Liver (tissue), 9 donors: ENCODE measurements around the gene PMM1. TPM values are rescaled to one million over a fixed set of nuclear protein-coding genes. Genes with fewer than 3 reads are reported as not detected.
"Not testable (repeated sequence)": the region's sequence is repeated elsewhere in the genome, so short reads cannot be mapped to it uniquely, and the experiment has no call there.

ENCODE experiments used
- DNase-seq: peaks from one replicate; pipeline ENCODE4 v3.0.0-alpha.2; 2017; ENCODE audit warnings: low spot score
- H3K27ac ChIP-seq, 2 donors: one replicate each; pipeline ENCODE4 v1.7.0; 2013; ENCODE audit warnings: inconsistent platforms in 2 of 2, low read length in 2 of 2, control low read depth in 1 of 2, low read depth in 1 of 2, mild to moderate bottlenecking in 1 of 2
- H3K27me3 ChIP-seq, 4 donors: one replicate each; pipeline versions ENCODE4 v1.6.1 to v1.7.0; 2013; ENCODE audit warnings: low read length in 3 of 4, inconsistent platforms in 1 of 4, mild to moderate bottlenecking in 1 of 4, moderate library complexity in 1 of 4; ENCODE audit not compliant: control insufficient read depth in 4 of 4, insufficient read depth in 4 of 4
- H3K36me3 ChIP-seq, 4 donors: one replicate each; pipeline versions ENCODE4 v1.6.1 to v1.7.0; 2013; ENCODE audit warnings: low read length in 3 of 4, mild to moderate bottlenecking in 3 of 4, low read depth in 1 of 4, moderate library complexity in 1 of 4; ENCODE audit not compliant: control insufficient read depth in 4 of 4, insufficient read depth in 3 of 4
- H3K4me1 ChIP-seq, 4 donors: one replicate each; pipeline versions ENCODE4 v1.6.1 to v1.7.0; 2013; ENCODE audit warnings: low read length in 3 of 4, mild to moderate bottlenecking in 3 of 4, moderate library complexity in 1 of 4; ENCODE audit not compliant: control insufficient read depth in 4 of 4, insufficient read depth in 4 of 4
- H3K4me3 ChIP-seq, 3 donors: one replicate each; pipeline versions ENCODE4 v1.6.1 to v1.7.0; 2013; ENCODE audit warnings: low read length in 3 of 3, control low read depth in 1 of 3, low read depth in 1 of 3, mild to moderate bottlenecking in 1 of 3
- H3K9ac ChIP-seq, 2 donors: one replicate each; pipeline ENCODE4 v1.7.0; 2013; ENCODE audit warnings: low read length in 2 of 2, mild to moderate bottlenecking in 2 of 2, moderate library complexity in 2 of 2, control low read depth in 1 of 2, low read depth in 1 of 2
- H3K9me3 ChIP-seq, 4 donors: one replicate each; pipeline versions ENCODE4 v1.6.1 to v1.7.0; 2013; ENCODE audit warnings: low read length in 3 of 4; ENCODE audit not compliant: control insufficient read depth in 4 of 4
- EGR1 ChIP-seq, 2 donors: IDR thresholded peaks; 2 replicates each; pipeline ENCODE4 v1.6.1; 2016 to 2018; ENCODE audit warnings: antibody characterized with exemption in 2 of 2, low read depth in 2 of 2
- FOXA1 ChIP-seq: IDR thresholded peaks from 2 replicates; pipeline ENCODE4 v1.6.1; 2016; ENCODE audit warnings: antibody characterized with exemption
- FOXA2 ChIP-seq: IDR thresholded peaks from 2 replicates; pipeline ENCODE4 v1.6.1; 2016; ENCODE audit warnings: antibody characterized with exemption
- GABPA ChIP-seq, 2 donors: IDR thresholded peaks in 1 of 2; conservative IDR thresholded peaks in 1 of 2; 2 replicates each; pipeline ENCODE4 v1.6.1; 2016; ENCODE audit warnings: antibody characterized with exemption in 2 of 2, mild to moderate bottlenecking in 1 of 2, moderate library complexity in 1 of 2
- HNF4A ChIP-seq, 2 donors: conservative IDR thresholded peaks; 2 replicates each; pipeline ENCODE4 v1.6.1; 2016; ENCODE audit warnings: antibody characterized with exemption in 2 of 2, mild to moderate bottlenecking in 2 of 2
- HNF4G ChIP-seq: IDR thresholded peaks from 2 replicates; pipeline ENCODE4 v1.6.1; 2016; ENCODE audit warnings: antibody characterized with exemption
- MAX ChIP-seq: IDR thresholded peaks from 2 replicates; pipeline ENCODE4 v1.6.1; 2016; ENCODE audit warnings: antibody characterized with exemption
- NR2F2 ChIP-seq: IDR thresholded peaks from 2 replicates; pipeline ENCODE4 v1.6.1; 2016; ENCODE audit warnings: antibody characterized with exemption
- RAD21 ChIP-seq, 2 donors: IDR thresholded peaks; 2 replicates each; pipeline ENCODE4 v1.6.1; 2016; ENCODE audit warnings: antibody characterized with exemption in 2 of 2, mild to moderate bottlenecking in 2 of 2
- RXRA ChIP-seq, 2 donors: IDR thresholded peaks; 2 replicates each; pipeline ENCODE4 v1.6.1; 2017 to 2018; ENCODE audit warnings: antibody characterized with exemption in 2 of 2, mild to moderate bottlenecking in 1 of 2
- SP1 ChIP-seq: IDR thresholded peaks from 2 replicates; pipeline ENCODE4 v1.6.1; 2018; ENCODE audit warnings: antibody characterized with exemption, mild to moderate bottlenecking
- TAF1 ChIP-seq: conservative IDR thresholded peaks from 2 replicates; pipeline ENCODE4 v1.6.1; 2016; ENCODE audit warnings: antibody characterized with exemption, mild to moderate bottlenecking
- ZBTB33 ChIP-seq: IDR thresholded peaks from 2 replicates; pipeline ENCODE4 v1.6.1; 2016; ENCODE audit warnings: antibody characterized with exemption
- WGBS: extraction: QIAGEN DNeasy Blood & Tissue Kit; methylation state at CpG from one replicate; pipeline ENCODE4 v1.1.7; 2013; 5-methylcytosine and 5-hydroxymethylcytosine counted together
- polyA plus RNA-seq, 2 donors: library from polyadenylated mRNA; stranded (reverse) in 1 of 2; unstranded in 1 of 2; fragments of 200-250 nt in 1 of 2; fragments of >200 nt in 1 of 2; fragmentation: Nextera tagmentation in 1 of 2; extraction: Ambion mirVana in 1 of 2; gene quantifications; one replicate each; pipeline versions ENCODE4 v1.2.1 to v1.2.3, GENCODE V29; 2013 to 2015
- total RNA-seq, 2 donors: library from RNA; depleted of rRNA; stranded (reverse); fragments of >200 nt; gene quantifications; one replicate each; pipeline ENCODE4 v1.2.3, GENCODE V29; 2014
- TF ChIP-seq, protein P1 (sequence below): IDR thresholded peaks from 2 replicates; pipeline ENCODE4 v1.6.1; 2016; ENCODE audit warnings: antibody characterized with exemption, mild to moderate bottlenecking
- TF ChIP-seq, protein P2 (sequence below): fragments of 150-350 bp; IDR thresholded peaks from 2 replicates; pipeline ENCODE4 v1.5.1; 2017; ENCODE audit warnings: improper control_type of control experiment, low read depth, low read length; ENCODE audit not compliant: missing input control
- donor health status: healthy.
- donor health status: healthy.
- donor health status: healthy.
- donor health status: healthy.
- donor health status: healthy.

The PMM1 gene
- total and polyA plus RNA-seq, 4 donors, result 24.9 to 50.2 (median 32.6) TPM

DNA sequence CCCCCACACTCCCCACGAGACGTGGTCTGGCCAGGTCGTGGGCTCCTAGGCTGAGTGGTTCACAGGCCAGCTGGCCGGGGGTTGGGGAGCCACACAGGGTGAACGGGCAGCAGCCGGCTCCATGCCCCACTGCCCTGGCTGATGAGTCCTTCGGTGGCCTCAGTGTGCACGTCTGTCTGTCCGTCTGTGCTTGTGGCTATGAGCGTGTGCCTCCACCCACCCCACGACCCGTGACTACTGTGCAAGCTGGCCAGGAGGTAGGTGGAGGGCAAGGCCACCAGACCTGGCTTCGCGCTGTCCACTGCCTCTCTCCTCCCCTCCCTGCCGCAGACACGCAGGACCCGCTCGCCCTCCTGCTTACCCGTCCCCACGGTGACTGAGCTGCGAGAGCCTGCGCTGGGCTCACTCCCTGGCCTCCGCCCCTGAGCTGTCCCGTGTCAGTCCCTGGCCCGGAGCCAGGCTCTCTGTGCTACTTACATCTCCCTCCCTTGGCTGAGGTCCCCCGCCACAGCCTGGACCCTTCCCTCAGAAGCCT lies 14.7 kb downstream of the PMM1 start:
- Histone ChIP-seq H3K27ac (no peak overlapping the region), H3K9ac (no peak overlapping the region), H3K4me3 (no peak overlapping the region), H3K27me3 (no peaks in the 10 kb centered on the region), H3K36me3 (peaks cover 6 to 14% (median 12%) of the 10 kb centered on the region in 4 donors), H3K4me1 (no peaks in the 10 kb centered on the region), H3K9me3 (no peaks in the 10 kb centered on the region)
- no peak for TF ChIP-seq MAX
- no peak for TF ChIP-seq ZBTB33
- TF ChIP-seq RXRA (IDR thresholded peaks at IDR 0.05), result no peak
- WGBS, result 83% methylated on average over 26 of the region's 26 CpGs
- no peak for DNase-seq

DNA sequence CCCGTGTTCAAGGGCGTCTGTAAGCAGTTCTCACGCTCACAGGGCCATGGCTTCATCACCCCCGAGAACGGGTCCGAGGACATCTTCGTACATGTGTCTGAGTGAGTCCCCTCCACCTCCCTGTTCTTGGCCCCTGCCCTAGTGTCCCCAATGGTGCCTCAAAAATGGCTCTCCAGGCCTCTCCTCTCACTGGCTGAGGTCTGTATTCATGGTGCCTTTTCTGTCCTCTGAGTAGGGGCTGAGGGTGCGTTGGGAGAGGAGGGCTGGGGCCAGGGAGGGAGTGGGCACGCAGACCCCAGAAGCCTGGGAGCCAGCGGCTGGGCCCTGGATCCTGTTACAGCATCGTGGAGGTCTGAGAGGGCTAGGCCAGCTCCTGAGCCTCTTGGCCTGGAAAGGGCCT lies 16.0 kb downstream of the PMM1 start:
- H3K9me3 ChIP-seq, result no peaks in the 10 kb centered on the region
- TF ChIP-seq, protein P1, sequence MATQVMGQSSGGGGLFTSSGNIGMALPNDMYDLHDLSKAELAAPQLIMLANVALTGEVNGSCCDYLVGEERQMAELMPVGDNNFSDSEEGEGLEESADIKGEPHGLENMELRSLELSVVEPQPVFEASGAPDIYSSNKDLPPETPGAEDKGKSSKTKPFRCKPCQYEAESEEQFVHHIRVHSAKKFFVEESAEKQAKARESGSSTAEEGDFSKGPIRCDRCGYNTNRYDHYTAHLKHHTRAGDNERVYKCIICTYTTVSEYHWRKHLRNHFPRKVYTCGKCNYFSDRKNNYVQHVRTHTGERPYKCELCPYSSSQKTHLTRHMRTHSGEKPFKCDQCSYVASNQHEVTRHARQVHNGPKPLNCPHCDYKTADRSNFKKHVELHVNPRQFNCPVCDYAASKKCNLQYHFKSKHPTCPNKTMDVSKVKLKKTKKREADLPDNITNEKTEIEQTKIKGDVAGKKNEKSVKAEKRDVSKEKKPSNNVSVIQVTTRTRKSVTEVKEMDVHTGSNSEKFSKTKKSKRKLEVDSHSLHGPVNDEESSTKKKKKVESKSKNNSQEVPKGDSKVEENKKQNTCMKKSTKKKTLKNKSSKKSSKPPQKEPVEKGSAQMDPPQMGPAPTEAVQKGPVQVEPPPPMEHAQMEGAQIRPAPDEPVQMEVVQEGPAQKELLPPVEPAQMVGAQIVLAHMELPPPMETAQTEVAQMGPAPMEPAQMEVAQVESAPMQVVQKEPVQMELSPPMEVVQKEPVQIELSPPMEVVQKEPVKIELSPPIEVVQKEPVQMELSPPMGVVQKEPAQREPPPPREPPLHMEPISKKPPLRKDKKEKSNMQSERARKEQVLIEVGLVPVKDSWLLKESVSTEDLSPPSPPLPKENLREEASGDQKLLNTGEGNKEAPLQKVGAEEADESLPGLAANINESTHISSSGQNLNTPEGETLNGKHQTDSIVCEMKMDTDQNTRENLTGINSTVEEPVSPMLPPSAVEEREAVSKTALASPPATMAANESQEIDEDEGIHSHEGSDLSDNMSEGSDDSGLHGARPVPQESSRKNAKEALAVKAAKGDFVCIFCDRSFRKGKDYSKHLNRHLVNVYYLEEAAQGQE, result no peak
- no peak for TF ChIP-seq MAX
- no peak for TF ChIP-seq SP1
- TF ChIP-seq, protein P2, sequence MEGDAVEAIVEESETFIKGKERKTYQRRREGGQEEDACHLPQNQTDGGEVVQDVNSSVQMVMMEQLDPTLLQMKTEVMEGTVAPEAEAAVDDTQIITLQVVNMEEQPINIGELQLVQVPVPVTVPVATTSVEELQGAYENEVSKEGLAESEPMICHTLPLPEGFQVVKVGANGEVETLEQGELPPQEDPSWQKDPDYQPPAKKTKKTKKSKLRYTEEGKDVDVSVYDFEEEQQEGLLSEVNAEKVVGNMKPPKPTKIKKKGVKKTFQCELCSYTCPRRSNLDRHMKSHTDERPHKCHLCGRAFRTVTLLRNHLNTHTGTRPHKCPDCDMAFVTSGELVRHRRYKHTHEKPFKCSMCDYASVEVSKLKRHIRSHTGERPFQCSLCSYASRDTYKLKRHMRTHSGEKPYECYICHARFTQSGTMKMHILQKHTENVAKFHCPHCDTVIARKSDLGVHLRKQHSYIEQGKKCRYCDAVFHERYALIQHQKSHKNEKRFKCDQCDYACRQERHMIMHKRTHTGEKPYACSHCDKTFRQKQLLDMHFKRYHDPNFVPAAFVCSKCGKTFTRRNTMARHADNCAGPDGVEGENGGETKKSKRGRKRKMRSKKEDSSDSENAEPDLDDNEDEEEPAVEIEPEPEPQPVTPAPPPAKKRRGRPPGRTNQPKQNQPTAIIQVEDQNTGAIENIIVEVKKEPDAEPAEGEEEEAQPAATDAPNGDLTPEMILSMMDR, result no peak
- no peak for TF ChIP-seq FOXA2
- TF ChIP-seq EGR1 (IDR thresholded peaks at IDR 0.05; ENCODE audit: low read depth in 2 of 2), result no peak
- TF ChIP-seq FOXA1, result no peak
- TF ChIP-seq GABPA (IDR thresholded peaks at IDR 0.05 in 1 of 2, conservative IDR thresholded peaks at IDR 0.05 in 1 of 2), result no peak
- TF ChIP-seq RXRA (IDR thresholded peaks at IDR 0.05), result no peak
- no peak for TF ChIP-seq NR2F2
- TF ChIP-seq TAF1, result no peak
- TF ChIP-seq RAD21 (IDR thresholded peaks at IDR 0.05), result no peak
- no peak for TF ChIP-seq HNF4G
- no peak for TF ChIP-seq ZBTB33
- no peak for TF ChIP-seq HNF4A (conservative IDR thresholded peaks at IDR 0.05)
- H3K4me1 ChIP-seq, result no peaks in the 10 kb centered on the region
- no peaks in the 10 kb centered on the region for H3K27me3 ChIP-seq
- no peak overlapping the region for H3K9ac ChIP-seq
- peaks cover 4 to 11% (median 10%) of the 10 kb centered on the region in 4 donors for H3K36me3 ChIP-seq
- DNase-seq, result no peak
- whole genome bisulfite sequencing, result 95% methylated on average over 11 of the region's 11 CpGs
- no peak overlapping the region for H3K4me3 ChIP-seq
- H3K27ac ChIP-seq, result no peak overlapping the region

- not testable (repeated sequence) for H3K9ac ChIP-seq, H3K9me3 ChIP-seq, H3K27me3 ChIP-seq, H3K4me1 ChIP-seq, H3K36me3 ChIP-seq, H3K27ac ChIP-seq, H3K4me3 ChIP-seq, DNase-seq
- WGBS, result 97% methylated on average over 3 of the region's 3 CpGs
Observed at GRCh38 chr22:41572305-41572704, 17.3 kb downstream of the PMM1 start.
